SK-N-SH (cell line): ENCODE results near the gene SLC22A7. TPM values are rescaled to one million over a fixed set of nuclear protein-coding genes. Genes with fewer than 3 reads are reported as not detected.

Experiments used
- CTCF ChIA-PET: fragments of 300-600, 350-600 bp; formaldehyde crosslinking; extraction: SDS; loops from one replicate; lab custom pipeline; 2021; lab: Yijun Ruan, JAX
- POLR2A ChIA-PET: fragments of 350-600 bp; sonication (Branson Sonifier 250); formaldehyde crosslinking; extraction: SDS; loops from one replicate; lab custom pipeline; 2020; ENCODE audit warnings: antibody characterized with exemption, inconsistent platforms; lab: Yijun Ruan, JAX
- DNase-seq: peaks from one replicate; pipeline ENCODE4 v3.0.0; 2012
- H2AFZ ChIP-seq: fragments of 200-600 bp; sonication (generic); 2 replicates; pipeline ENCODE4 v1.8.1; 2016; ENCODE audit warnings: antibody characterized with exemption, mild to moderate bottlenecking, low read depth
- H3F3A ChIP-seq: fragments of 200-600 bp; sonication (generic); replicated peaks from 2 replicates; pipeline ENCODE3; 2016; ENCODE audit warnings: antibody characterized with exemption, mild to moderate bottlenecking; ENCODE audit not compliant: insufficient read depth
- H3K27ac ChIP-seq, 2 experiments: fragments of 200-500 bp in 1 of 2; fragments of 200-600 bp in 1 of 2; sonication (Bioruptor generic) in 1 of 2; sonication (generic), shearing (Covaris generic) in 1 of 2; 2 replicates each; pipeline versions ENCODE4 v1.5.1 to v1.6.1; 2014 to 2016; ENCODE audit warnings: low read depth in 2 of 2, inconsistent platforms in 1 of 2, low read length in 1 of 2, mild to moderate bottlenecking in 1 of 2, mixed read lengths in 1 of 2
- H3K27me3 ChIP-seq: fragments of 200-600 bp; sonication (generic), shearing (Covaris generic); 2 replicates; pipeline ENCODE4 v1.6.1; 2016; ENCODE audit warnings: mixed run types; ENCODE audit not compliant: insufficient read depth
- H3K36me3 ChIP-seq, 2 experiments: fragments of 200-500 bp in 1 of 2; fragments of 200-600 bp in 1 of 2; sonication (Bioruptor generic) in 1 of 2; sonication (generic) in 1 of 2; replicated peaks in 1 of 2; 2 replicates each; pipeline versions ENCODE3 to v1.5.1; 2014 to 2016; ENCODE audit warnings: low read length in 1 of 2, mild to moderate bottlenecking in 1 of 2; ENCODE audit not compliant: insufficient read depth in 2 of 2, control insufficient read depth in 1 of 2
- H3K4me1 ChIP-seq, 2 experiments: fragments of 200-500 bp in 1 of 2; fragments of 200-600 bp in 1 of 2; sonication (Bioruptor generic) in 1 of 2; sonication (generic), shearing (Covaris generic) in 1 of 2; 2 replicates each; pipeline versions ENCODE4 v1.5.1 to v1.6.1; 2014 to 2016; ENCODE audit warnings: low read depth in 1 of 2, low read length in 1 of 2, mixed run types in 1 of 2; ENCODE audit not compliant: insufficient read depth in 2 of 2, control insufficient read depth in 1 of 2
- H3K4me2 ChIP-seq: fragments of 200-600 bp; sonication (generic), shearing (Covaris generic); 2 replicates; pipeline ENCODE4 v1.6.1; 2017; ENCODE audit warnings: mixed run types
- H3K4me3 ChIP-seq, 2 experiments: fragments of 200-500 bp in 1 of 2; fragments of 200-600 bp in 1 of 2; sonication (Bioruptor generic) in 1 of 2; sonication (generic), shearing (Covaris generic) in 1 of 2; 2 replicates each; pipeline versions ENCODE4 v1.5.1 to v1.8.1; 2014 to 2016; ENCODE audit warnings: low read depth in 2 of 2, inconsistent platforms in 1 of 2, low read length in 1 of 2, mild to moderate bottlenecking in 1 of 2, mixed read lengths in 1 of 2, moderate library complexity in 1 of 2
- H3K79me2 ChIP-seq: fragments of 200-600 bp; sonication (generic); 2 replicates; pipeline ENCODE4 v1.8.1; 2017; ENCODE audit warnings: mild to moderate bottlenecking; ENCODE audit not compliant: insufficient read depth
- H3K9ac ChIP-seq: fragments of 200-600 bp; sonication (generic); 2 replicates; pipeline ENCODE4 v1.6.1; 2017; ENCODE audit warnings: mixed run types
- H3K9me2 ChIP-seq: fragments of 200-600 bp; sonication (generic); 2 replicates; pipeline ENCODE4 v1.6.1; 2017; ENCODE audit warnings: mixed run types
- H3K9me3 ChIP-seq: fragments of 200-600 bp; sonication (generic); 2 replicates; pipeline ENCODE4 v1.6.1; 2017; ENCODE audit warnings: mixed run types, mild to moderate bottlenecking, moderate library complexity
- H4K20me1 ChIP-seq: fragments of 200-600 bp; sonication (generic); 2 replicates; pipeline ENCODE4 v1.6.1; 2017; ENCODE audit warnings: mild to moderate bottlenecking, mixed run types; ENCODE audit not compliant: insufficient read depth
- CHD2 ChIP-seq: fragments of 150-350 bp; IDR thresholded peaks from 2 replicates; pipeline ENCODE4 v1.6.1; 2018; ENCODE audit warnings: low read length; ENCODE audit not compliant: partially characterized antibody
- ELF1 ChIP-seq: IDR thresholded peaks from 2 replicates; pipeline ENCODE4 v1.4.0; 2012
- EZH2phosphoT487 ChIP-seq: fragments of 200-600 bp; sonication (generic); IDR thresholded peaks from 2 replicates; pipeline ENCODE4 v1.6.1; 2017; ENCODE audit warnings: low read depth, mixed run types, mild to moderate bottlenecking, antibody characterized with exemption, moderate library complexity, borderline replicate concordance
- FOSL2 ChIP-seq: IDR thresholded peaks from 2 replicates; pipeline ENCODE4 v1.4.0; 2012; ENCODE audit warnings: low read depth, mild to moderate bottlenecking, moderate library complexity, borderline replicate concordance
- GABPA ChIP-seq: IDR thresholded peaks from 2 replicates; pipeline ENCODE4 v1.4.0; 2012; ENCODE audit warnings: low read depth, mild to moderate bottlenecking
- MXI1 ChIP-seq: IDR thresholded peaks from 2 replicates; pipeline ENCODE4 v1.6.1; 2012; ENCODE audit warnings: mild to moderate bottlenecking, low read depth, low read length, improper control_type of control experiment
- RAD21 ChIP-seq: IDR thresholded peaks from 2 replicates; pipeline ENCODE4 v1.6.1; 2012; ENCODE audit warnings: mild to moderate bottlenecking, low read length
- RCOR1 ChIP-seq: fragments of 150-350 bp; IDR thresholded peaks from 2 replicates; pipeline ENCODE4 v1.6.1; 2017; ENCODE audit warnings: antibody characterized with exemption, low read length
- RFX5 ChIP-seq: IDR thresholded peaks from 2 replicates; pipeline ENCODE4 v1.6.1; 2012; ENCODE audit warnings: mild to moderate bottlenecking, improper control_type of control experiment, low read length
- SIN3A ChIP-seq: IDR thresholded peaks from 2 replicates; pipeline ENCODE4 v1.6.1; 2012; ENCODE audit warnings: low read depth, mild to moderate bottlenecking, low read length, moderate library complexity, borderline replicate concordance
- TCF12 ChIP-seq: IDR thresholded peaks from 2 replicates; pipeline ENCODE4 v1.4.0; 2012
- YY1 ChIP-seq: IDR thresholded peaks from 2 replicates; pipeline ENCODE4 v1.4.0; 2012; ENCODE audit warnings: low read depth, mild to moderate bottlenecking
- WGBS: methylation state at CpG from one replicate; pipeline ENCODE4 v1.1.6; 2017; ENCODE audit warnings: low lambda C conversion rate; 5-methylcytosine and 5-hydroxymethylcytosine counted together
- polyA plus RNA-seq, 3 experiments: library from polyadenylated mRNA; depleted of rRNA; stranded (reverse); fragments of >200 nt; gene quantifications; 2 replicates each; pipeline ENCODE4 v1.2.3, GENCODE V29; 2012
- TF ChIP-seq, protein P1 (sequence below): IDR thresholded peaks from 2 replicates; pipeline ENCODE4 v1.4.0; 2012; ENCODE audit warnings: low read depth, borderline replicate concordance
- TF ChIP-seq, protein P2 (sequence below): IDR thresholded peaks from 2 replicates; pipeline ENCODE4 v1.4.0; 2012; ENCODE audit warnings: low read depth

The SLC22A7 gene
- polyA plus RNA-seq, 1 of the 3 experiments (the other 2 are of a cell fraction), result not detected

DNA sequence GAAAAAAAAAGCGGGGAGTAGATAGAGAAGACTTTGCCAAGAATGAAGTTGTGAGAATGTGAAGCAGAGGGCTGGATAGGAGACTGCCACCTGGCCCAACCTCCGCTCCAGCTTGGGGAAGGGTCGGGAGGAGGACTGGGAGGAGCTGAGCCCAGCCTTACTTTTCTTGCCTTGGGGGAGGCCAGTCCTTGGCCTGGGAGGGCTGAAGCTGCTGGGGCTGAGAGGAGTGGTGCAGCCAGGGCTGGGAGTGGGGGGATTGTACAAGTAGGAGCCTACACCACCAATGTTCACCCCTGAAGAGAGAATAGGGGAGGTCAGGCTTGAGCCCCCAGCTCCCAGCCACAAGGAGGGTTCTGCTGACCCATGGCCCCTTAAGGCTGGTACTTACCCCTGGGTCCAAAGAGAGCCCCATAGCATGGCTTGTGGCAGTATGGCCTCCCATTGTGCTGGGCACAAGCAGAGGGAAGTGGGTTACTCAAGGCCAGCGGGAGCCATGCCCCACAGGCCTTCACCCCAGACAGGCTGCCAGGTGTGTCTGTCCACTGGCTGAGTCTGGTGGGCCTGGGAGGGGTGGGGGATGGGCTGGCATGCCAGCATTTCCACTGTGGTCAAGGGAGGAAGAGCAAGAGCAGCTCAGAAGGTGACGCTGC is 9.5 kb downstream of the SLC22A7 start (continued):
- TF ChIP-seq EZH2phosphoT487, result no peak
- TF ChIP-seq, protein P1, sequence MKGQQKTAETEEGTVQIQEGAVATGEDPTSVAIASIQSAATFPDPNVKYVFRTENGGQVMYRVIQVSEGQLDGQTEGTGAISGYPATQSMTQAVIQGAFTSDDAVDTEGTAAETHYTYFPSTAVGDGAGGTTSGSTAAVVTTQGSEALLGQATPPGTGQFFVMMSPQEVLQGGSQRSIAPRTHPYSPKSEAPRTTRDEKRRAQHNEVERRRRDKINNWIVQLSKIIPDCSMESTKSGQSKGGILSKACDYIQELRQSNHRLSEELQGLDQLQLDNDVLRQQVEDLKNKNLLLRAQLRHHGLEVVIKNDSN, result no peak
- TF ChIP-seq RCOR1, result no peak
- TF ChIP-seq RFX5, result no peak

DNA sequence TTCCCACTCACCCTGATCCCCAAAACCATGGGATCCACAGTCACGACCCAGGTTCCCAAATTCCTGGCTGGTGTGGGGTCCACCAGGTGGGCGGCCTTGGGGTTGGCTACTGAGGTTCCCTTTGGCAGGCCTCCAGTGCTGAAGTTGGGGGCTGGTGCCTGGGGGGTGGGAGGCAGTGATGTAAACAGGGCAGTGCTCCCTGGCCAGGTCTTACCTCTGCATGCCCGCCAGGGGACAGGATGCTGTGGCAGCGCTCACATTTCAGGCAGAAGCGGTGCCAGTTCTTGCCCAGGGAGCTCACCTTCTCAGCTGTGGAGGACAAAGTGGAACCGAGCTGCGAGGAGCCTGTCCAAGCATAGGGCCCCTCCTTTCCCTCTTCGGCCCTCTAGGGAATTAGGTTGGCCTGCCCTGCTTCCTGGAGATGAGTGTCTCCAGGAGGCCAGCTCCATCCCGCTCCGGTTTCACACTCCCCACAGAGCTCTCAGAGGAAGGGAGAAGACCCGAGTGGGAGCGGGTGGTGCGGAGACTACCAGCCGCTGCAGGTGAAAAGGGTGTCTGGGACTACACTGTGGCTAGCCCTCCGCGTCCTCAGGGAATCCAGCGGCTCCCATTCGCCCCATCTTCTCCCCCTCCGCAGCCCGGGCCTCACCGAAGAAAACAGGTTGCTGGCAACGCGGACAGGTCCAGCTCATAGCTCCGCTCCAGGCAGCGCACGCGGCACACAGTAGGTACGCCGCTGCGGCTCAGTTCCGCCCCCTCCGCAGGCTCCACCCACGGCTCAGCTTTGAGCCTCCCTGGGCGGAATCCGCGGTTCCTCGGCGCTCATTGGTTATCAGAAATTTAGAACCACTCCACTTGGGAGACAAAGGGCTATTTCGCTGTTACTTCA is 10.3 kb downstream of the SLC22A7 start, which contains the start of gene CRIP3:
TSS of gene CRIP3 (minus strand) at position 726 of the 889 bp plus-strand sequence. CDS start at position 692, 34 bp downstream.
- Histone ChIP-seq H3K4me3 (no peak within 1 kb of the TSS), H3F3A (no peaks in the 10 kb centered on the region), H3K9ac (no peak within 1 kb of the TSS), H3K4me2 (no peak within 1 kb of the TSS), H3K9me2 (no peaks in the 10 kb centered on the region), H4K20me1 (no peaks in the 10 kb centered on the region), H3K27me3 (no peaks in the 10 kb centered on the region), H3K27ac (no peak within 1 kb of the TSS), H3K79me2 (no peaks in the 10 kb centered on the region), H3K36me3 (no peaks in the 10 kb centered on the region), H2AFZ (no peak within 1 kb of the TSS), H3K4me1 (no peaks in the 10 kb centered on the region; a peak in 1 of 4 replicates), H3K9me3 (no peaks in the 10 kb centered on the region)
- TF ChIP-seq YY1 (no peak), EZH2phosphoT487 (no peak), RAD21 (no peak), GABPA (no peak), ELF1 (no peak)
- 74% methylated on average over 33 of the region's 39 CpGs for WGBS
- ChIA-PET POLR2A (no interaction called here), CTCF (no interaction called here)
- DNase-seq, result no peak

DNA sequence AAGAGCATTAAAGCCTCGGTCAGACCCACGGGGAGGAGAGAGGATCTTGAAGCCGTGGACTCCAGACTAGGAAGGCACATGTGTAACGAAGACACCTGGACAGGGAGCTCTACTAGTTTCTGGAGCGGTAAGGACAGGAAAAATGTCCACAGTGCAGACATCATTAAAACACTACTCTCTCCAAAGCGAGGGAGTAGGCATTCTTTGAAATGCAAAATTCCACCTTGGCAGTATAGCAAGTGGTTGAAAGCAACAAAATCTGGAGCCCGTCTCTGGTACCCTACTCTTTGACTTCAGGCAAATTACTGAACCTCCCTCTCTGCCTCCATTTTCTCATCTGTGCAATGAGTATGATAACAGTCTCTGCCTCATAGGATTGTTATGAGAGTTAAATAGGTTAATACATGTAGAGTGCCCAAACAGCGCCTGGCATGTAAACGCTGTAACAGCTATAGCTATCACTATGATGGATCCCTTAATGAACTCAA is 11.0 kb downstream of the SLC22A7 start:
- no peak overlapping the region for H3K4me2 ChIP-seq
- H3K9me2 ChIP-seq, result no peaks in the 10 kb centered on the region
- no peaks in the 10 kb centered on the region for H3F3A ChIP-seq
- no peaks in the 10 kb centered on the region; a peak in 1 of 4 replicates for H3K4me1 ChIP-seq
- ChIA-PET POLR2A (no interaction called here), CTCF (interaction anchor here (1.1 kb wide), 1 partner anchor 80 kb away, joined by 3 read pairs; the partner anchor contains the start of gene DNPH1)
- H3K4me3 ChIP-seq, result no peak overlapping the region
- H3K36me3 ChIP-seq, result no peaks in the 10 kb centered on the region
- TF ChIP-seq SIN3A (no peak), RAD21 (no peak), TCF12 (no peak), MXI1 (no peak), FOSL2 (no peak), CHD2 (no peak), GABPA (no peak), RCOR1 (no peak)
- TF ChIP-seq, protein P1, result no peak
- TF ChIP-seq, protein P2, sequence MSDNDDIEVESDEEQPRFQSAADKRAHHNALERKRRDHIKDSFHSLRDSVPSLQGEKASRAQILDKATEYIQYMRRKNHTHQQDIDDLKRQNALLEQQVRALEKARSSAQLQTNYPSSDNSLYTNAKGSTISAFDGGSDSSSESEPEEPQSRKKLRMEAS, result no peak
- no peak overlapping the region for H3K27ac ChIP-seq
- H3K9me3 ChIP-seq, result no peaks in the 10 kb centered on the region
- WGBS, result 72% methylated on average over 9 of the region's 9 CpGs
- no peaks in the 10 kb centered on the region for H4K20me1 ChIP-seq
- H3K9ac ChIP-seq, result no peak overlapping the region
- DNase-seq, result no peak
- no peaks in the 10 kb centered on the region for H3K27me3 ChIP-seq
- no peak overlapping the region for H2AFZ ChIP-seq
- no peaks in the 10 kb centered on the region for H3K79me2 ChIP-seq
